Stimulated activated CD8-positive, alpha-beta memory T cell treated with anti-CD3 and anti-CD28 coated beads, Interleukin-15, amount 100 ng/mL, for 24 hours (primary cell): ENCODE data around the gene FTSJ3.
"Not testable (repeated sequence)": the region's sequence is repeated elsewhere in the genome, so short reads cannot be mapped to it uniquely, and the experiment has no call there.

Experiments used
- DNase-seq: peaks from one replicate; pipeline ENCODE4 v3.0.0-alpha.2; 2020; ENCODE audit warnings: low read depth

Gene FTSJ3

GRCh38 chr17:63826468-63827001, 928 bp downstream of the FTSJ3 start:
- no peak for DNase-seq

- DNase-seq: no peak
These were observed 3.1 kb downstream of the FTSJ3 start for GRCh38 chr17:63824362-63824761.

- DNase-seq: no peak
These were observed 3.7 kb downstream of the FTSJ3 start for GRCh38 chr17:63823659-63824331.

- no peak for DNase-seq
These were observed 4.9 kb downstream of the FTSJ3 start for GRCh38 chr17:63822537-63822936.

- DNase-seq: no peak
These were observed 5.7 kb downstream of the FTSJ3 start for GRCh38 chr17:63821804-63822203.

- DNase-seq: no peak
These were observed 6.4 kb downstream of the FTSJ3 start for GRCh38 chr17:63820963-63821561.

GRCh38 chr17:63819585-63820537, 7.6 kb downstream of the FTSJ3 start:
- DNase-seq: no peak

- DNase-seq: no peak
These were observed 8.3 kb downstream of the FTSJ3 start for GRCh38 chr17:63819131-63819530.

- no peak for DNase-seq
These were observed 9.6 kb downstream of the FTSJ3 start for GRCh38 chr17:63817736-63818385.

GRCh38 chr17:63816669-63817068, 10.8 kb downstream of the FTSJ3 start:
- no peak for DNase-seq

GRCh38 chr17:63816123-63816522, 11.3 kb downstream of the FTSJ3 start:
- no peak for DNase-seq

- DNase-seq: no peak
These were observed 17.5 kb downstream of the FTSJ3 start for GRCh38 chr17:63809970-63810369.

- no peak for DNase-seq
These were observed 21.9 kb downstream of the FTSJ3 start for GRCh38 chr17:63805591-63805990.

- no peak for DNase-seq
These were observed 23.1 kb downstream of the FTSJ3 start for GRCh38 chr17:63804328-63804727.

GRCh38 chr17:63800783-63801182, 26.7 kb downstream of the FTSJ3 start:
- DNase-seq: no peak

- DNase-seq: no peak
These were observed 28.8 kb downstream of the FTSJ3 start for GRCh38 chr17:63798572-63799106.

GRCh38 chr17:63796375-63796774, 31.1 kb downstream of the FTSJ3 start:
- not testable (repeated sequence) for DNase-seq

- no peak for DNase-seq
These were observed 35.3 kb downstream of the FTSJ3 start for GRCh38 chr17:63792055-63792729.

GRCh38 chr17:63790057-63790456, 37.4 kb downstream of the FTSJ3 start:
- no peak for DNase-seq

- no peak for DNase-seq
These were observed 40.3 kb downstream of the FTSJ3 start for GRCh38 chr17:63786971-63787711.
